OCI-LY3 (cell line): Measurements from ENCODE around the gene SUSD4.

ENCODE experiments used
- CTCF ChIP-seq: fragments of 200-600, 300-600 bp; sonication (generic); IDR thresholded peaks from 2 replicates; pipeline ENCODE4 v1.5.1; 2014; ENCODE audit warnings: antibody characterized with exemption, low read length, low read depth
- EZH2phosphoT487 ChIP-seq: fragments of 200-600 bp; shearing (Covaris generic); IDR thresholded peaks from 2 replicates; pipeline ENCODE4 v1.6.1; 2018; ENCODE audit warnings: antibody characterized with exemption, mixed run types, low read depth

- TF ChIP-seq CTCF (no peak), EZH2phosphoT487 (no peak)
Measured at GRCh38 chr1:223177681-223178080, 186.3 kb downstream of the SUSD4 start.
